Activated CD8-positive, alpha-beta memory T cell treated with anti-CD3 and anti-CD28 coated beads for 4 hours (primary cell): Measurements from ENCODE around the gene SLC22A3.

ENCODE experiments used
- DNase-seq, 2 donors: peaks; one replicate each; pipeline ENCODE4 v3.0.0-alpha.2; 2020; ENCODE audit warnings: low read depth in 2 of 2

Gene SLC22A3

GRCh38 chr6:160333841-160334240, 14.3 kb upstream of the SLC22A3 start:
- no peak for DNase-seq

GRCh38 chr6:160336200-160336599, 12.0 kb upstream of the SLC22A3 start:
- no peak for DNase-seq

GRCh38 chr6:160337301-160337700, 10.9 kb upstream of the SLC22A3 start:
- no peak for DNase-seq

DNA sequence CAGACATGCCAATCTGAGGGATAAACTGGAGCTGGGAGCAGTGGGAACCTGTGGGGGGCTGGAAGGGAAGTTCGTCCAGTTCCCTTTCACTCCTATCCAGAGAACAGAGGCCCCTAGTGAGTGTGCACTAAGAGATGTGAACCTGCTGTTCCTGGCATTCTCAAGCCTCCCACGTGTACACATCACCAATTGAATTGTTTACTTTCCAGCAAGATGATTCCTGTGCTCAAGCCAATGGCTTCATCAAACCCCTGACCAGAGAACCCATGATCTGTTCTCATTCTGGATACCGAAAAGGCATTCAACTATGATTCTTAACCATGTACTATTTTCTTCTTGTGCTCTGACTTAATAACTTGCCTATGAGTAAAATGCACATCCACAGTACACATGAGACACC, 10.2 kb upstream of the SLC22A3 start:
- DNase-seq: no peak

- no peak for DNase-seq
Observed at GRCh38 chr6:160343144-160343543, 5.0 kb upstream of the SLC22A3 start.

- no peak for DNase-seq
Observed at GRCh38 chr6:160344271-160344670, 3.9 kb upstream of the SLC22A3 start.

GRCh38 chr6:160347259-160348222, 637 bp upstream of the SLC22A3 start:
- no peak for DNase-seq

DNA sequence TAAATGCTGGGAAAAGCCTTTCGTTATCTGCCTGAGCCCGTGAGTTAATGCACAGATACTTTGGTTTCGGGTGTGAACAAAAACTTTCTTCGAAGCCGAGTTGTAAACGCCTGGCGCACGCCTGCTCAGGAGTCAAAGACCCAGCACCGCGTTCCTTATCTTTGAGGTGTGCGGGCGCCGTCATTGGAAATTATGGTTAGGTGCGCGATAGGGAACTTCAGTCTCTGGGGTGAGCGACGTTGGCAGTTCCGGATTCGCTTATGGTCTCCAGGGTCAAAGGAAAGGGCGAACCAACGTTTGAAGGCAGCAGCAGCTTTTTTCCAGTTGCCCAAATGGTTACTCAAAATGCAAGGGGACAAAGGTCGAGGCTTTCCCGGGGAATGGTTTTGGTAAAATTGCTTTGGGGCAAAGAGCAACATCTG, 853 bp downstream of the SLC22A3 start:
- no peak for DNase-seq

DNA sequence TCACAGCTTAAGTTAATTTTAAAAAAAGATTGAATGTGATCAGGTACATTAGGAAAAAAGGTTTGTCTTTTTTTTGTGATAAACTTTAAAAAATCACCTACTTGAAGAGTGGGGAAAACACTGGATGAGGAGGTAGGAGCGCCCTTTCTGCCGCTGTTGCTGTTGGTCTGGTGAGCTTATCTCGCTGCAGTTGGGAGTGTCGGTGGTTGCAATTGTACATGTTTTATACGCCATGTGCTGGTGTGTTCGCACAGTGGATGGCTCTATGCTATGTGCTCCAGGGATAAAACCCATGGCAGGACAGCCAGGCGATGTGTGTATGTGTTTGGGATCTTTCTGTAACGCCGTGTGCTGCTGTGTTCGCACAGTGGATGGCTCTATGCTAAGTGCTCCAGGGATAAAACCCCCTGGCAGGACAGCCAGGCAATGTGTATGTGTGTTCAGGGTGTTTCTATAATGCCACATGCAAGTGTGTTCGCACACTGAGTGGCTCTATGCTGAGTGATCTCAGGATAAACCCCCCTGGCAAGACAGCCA, 1.7 kb downstream of the SLC22A3 start:
- DNase-seq: no peak

DNA sequence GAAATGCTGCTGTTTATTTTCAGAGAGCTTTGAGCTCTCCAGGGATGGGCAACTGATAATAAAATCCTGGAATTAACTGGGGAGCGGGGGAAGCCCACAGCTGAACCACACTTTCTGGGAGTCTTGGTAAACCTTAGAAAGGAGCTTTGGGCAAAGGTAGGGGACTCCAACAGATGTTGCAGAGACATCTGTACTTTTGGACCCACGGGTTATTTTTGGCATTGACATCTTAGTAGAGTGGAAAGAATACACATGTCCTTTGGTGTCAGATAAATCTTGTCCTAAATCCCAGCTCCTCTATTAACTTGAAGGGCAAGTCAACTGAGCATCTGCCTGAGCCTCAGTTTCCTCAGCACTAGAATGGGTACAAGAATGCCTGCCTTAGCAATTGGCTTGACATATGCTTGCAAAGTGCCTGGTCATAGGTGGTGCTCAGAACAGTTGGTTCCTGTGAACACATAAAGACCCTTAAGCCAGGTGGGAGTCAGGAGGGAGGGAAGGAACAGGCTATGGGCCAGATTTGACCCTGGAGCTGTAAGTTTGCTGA, 5.8 kb downstream of the SLC22A3 start:
- DNase-seq: no peak

GRCh38 chr6:160355001-160355400, 6.8 kb downstream of the SLC22A3 start:
- no peak for DNase-seq

DNA sequence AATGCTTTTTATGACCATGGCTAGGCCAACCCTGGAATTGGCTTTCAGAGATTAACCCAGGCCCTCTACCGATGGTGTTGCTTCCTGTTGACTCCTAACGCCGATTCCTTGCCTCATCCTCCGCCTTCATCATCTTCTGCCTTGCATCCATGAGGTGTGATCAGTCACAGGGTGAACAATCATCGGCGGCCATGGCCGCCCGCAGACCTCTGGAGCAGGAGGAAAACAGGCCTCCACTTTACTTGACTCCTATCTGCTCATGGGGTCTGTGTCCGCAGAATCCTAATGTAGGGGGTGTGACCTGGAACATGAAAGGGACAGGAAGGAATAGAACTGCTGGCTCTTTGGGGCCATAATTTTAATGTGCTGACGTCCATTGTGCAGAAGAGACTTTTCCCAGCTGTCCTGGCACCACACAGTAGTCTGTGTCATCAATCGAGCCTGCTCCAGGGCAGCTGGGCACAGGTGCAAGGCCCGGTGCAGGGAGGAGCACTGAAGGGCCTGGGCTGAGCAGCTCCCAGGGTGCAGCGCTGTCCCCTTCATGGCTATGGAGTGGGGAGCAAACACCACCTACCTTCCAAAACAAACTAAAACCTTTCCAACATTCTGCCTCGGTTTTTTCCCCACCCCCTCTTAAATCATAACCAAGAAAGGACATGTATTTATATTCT, 8.0 kb downstream of the SLC22A3 start:
- DNase-seq: no peak

DNA sequence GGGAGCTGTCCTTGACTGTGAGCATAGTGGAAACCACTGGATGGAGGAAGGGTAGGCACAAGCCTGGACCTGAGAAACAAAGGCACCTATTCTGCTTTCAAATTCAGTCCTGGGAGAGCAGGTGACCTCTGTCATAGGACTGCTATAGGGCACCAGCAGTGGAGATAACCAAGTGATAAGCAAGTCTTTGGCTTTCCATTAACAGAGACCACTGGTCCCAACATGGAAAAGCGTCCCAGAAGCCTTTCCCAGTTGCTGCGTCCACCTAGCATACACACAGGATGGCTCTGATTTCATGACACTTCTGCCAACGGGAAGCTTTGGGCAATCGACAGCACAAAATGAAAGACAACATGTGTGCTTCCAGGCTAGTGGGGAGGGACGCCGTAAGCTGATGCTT, 8.9 kb downstream of the SLC22A3 start:
- no peak for DNase-seq

GRCh38 chr6:160358225-160359119, 10.3 kb downstream of the SLC22A3 start:
- no peak for DNase-seq

DNA sequence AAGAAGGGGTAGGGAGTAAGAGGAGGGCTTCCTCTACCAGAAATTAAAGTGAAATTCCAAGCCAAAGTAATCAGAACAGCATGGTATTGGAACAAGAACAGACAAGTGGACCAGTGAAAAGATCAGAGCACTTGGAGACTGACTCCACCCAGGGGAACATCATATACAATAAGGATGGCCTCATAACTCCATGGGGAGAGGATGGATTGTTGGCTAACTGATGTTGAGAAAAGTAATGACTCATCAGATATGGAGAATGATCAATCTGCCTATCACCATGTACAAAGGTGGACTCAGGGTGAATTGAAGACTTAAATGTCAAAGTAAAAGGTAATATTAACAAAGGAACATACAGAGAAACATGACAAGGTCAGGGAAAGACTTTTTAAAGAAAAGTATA, 12.8 kb downstream of the SLC22A3 start:
- no peak for DNase-seq

DNA sequence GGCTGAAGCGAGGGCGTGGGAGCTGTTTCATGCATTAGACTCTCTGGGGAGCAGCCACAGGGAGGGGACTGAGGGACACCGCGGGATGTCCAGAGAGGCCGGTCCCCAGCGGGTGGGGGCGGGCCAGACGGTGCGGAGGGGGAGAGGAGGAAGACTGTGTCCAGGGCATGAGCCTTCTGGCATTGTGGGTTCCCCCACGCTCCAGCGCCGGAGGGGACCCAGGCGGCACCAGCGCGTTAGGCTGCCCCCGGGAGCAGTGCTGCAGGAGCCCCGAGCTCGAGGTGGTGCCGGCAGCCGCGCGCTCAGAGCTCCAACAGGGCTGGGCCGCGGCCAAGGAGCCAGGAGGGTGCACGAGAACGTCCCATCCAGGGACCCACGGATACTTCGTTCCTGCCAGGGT, 14.4 kb downstream of the SLC22A3 start:
- DNase-seq: no peak

- no peak for DNase-seq
Observed at GRCh38 chr6:160363016-160363996, 15.1 kb downstream of the SLC22A3 start.

DNA sequence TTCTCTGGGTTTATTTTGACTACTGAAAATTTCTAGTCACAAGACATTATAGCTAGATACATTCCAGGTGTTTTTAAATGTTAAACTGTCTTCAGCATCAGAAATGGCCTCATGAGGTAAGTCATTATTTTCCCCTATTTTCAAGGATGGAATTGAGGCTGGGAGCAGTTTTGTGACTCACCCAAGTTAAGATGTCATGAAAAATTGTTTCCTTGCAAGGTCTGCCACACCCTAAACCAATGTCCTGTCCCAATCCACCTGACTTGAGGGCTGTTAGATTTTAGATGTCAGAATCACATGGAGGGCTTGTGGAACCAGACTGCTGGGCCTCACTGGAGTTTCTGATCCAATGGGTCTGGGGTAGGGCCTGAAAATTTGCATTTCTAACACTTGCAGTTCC, 16.9 kb downstream of the SLC22A3 start:
- DNase-seq: no peak

DNA sequence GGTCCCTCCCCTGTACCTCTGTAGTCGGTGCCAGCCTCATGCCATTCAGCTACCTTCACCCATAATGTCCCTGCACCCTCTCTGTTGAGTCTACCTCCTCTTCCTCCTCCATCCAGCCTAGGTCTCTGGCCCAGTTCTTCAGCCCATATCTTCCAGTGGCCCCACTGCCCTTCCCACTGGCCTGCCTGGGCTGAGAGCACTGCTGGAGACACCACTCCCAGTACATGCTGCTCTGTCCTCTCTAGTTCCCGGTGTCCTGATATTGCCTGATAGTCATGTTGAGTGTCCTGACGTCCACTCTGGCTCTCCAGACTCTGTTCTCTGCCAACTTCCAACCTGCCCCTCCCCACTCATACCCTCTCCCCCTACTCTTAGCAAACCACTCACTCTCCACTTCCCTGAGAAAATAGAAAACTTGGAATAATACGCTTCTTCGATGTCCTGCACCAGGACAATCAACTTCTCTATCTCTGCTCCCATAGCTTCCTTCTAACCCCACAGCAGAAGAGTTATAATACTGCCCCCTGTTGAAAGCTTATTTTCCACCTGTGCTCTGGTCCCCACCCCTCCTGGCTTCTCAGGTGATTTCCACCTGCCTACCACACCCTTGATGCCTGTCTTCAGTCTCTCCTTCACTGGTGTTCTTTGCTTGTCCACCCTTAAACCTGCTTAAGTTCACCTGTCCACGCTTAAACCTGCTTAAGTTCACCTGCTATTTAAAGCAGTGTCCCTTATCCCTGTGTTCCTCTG, 19.8 kb downstream of the SLC22A3 start:
- no peak for DNase-seq

GRCh38 chr6:160368670-160369069, 20.5 kb downstream of the SLC22A3 start:
- no peak for DNase-seq
